Measurements from ENCODE around the gene C19orf47.

The C19orf47 gene

GRCh38 chr19:40389404-40390083 lies 41.3 kb upstream of the C19orf47 start:
- Histone ChIP-seq H3K27me3 (ENCODE audit: control insufficient read depth in 1 of 2, insufficient read depth in 2 of 2, low read length in 2 of 2) (no peaks in the 10 kb centered on the region), H3K27ac (ENCODE audit: low read depth, low read length) (no peak overlapping the region), H3K9ac (ENCODE audit: low read depth in 1 of 2, low read length in 2 of 2) (no peak overlapping the region), H3K36me3 (ENCODE audit: control insufficient read depth in 1 of 2, insufficient read depth in 2 of 2, low read length in 2 of 2) (no peaks in the 10 kb centered on the region), H3K4me1 (ENCODE audit: control insufficient read depth in 1 of 2, insufficient read depth in 2 of 2, low read length in 2 of 2) (no peaks in the 10 kb centered on the region), H3K9me3 (ENCODE audit: control insufficient read depth in 1 of 2, low read length in 2 of 2) (no peaks in the 10 kb centered on the region), H3K4me3 (ENCODE audit: low read depth in 1 of 2, low read length in 2 of 2) (no peak overlapping the region)

GRCh38 chr19:40388481-40388880 lies 40.3 kb upstream of the C19orf47 start:
- Histone ChIP-seq H3K9me3 (ENCODE audit: control insufficient read depth in 1 of 2, low read length in 2 of 2) (no peaks in the 10 kb centered on the region), H3K9ac (ENCODE audit: low read depth in 1 of 2, low read length in 2 of 2) (no peak overlapping the region), H3K36me3 (ENCODE audit: control insufficient read depth in 1 of 2, insufficient read depth in 2 of 2, low read length in 2 of 2) (no peaks in the 10 kb centered on the region), H3K4me3 (ENCODE audit: low read depth in 1 of 2, low read length in 2 of 2) (no peak overlapping the region), H3K27me3 (ENCODE audit: control insufficient read depth in 1 of 2, insufficient read depth in 2 of 2, low read length in 2 of 2) (no peaks in the 10 kb centered on the region), H3K4me1 (ENCODE audit: control insufficient read depth in 1 of 2, insufficient read depth in 2 of 2, low read length in 2 of 2) (no peaks in the 10 kb centered on the region), H3K27ac (ENCODE audit: low read depth, low read length) (no peak overlapping the region)

GRCh38 chr19:40387155-40387554 lies 39.0 kb upstream of the C19orf47 start:
- Histone ChIP-seq H3K4me1 (ENCODE audit: control insufficient read depth in 1 of 2, insufficient read depth in 2 of 2, low read length in 2 of 2) (no peaks in the 10 kb centered on the region), H3K9me3 (ENCODE audit: control insufficient read depth in 1 of 2, low read length in 2 of 2) (no peaks in the 10 kb centered on the region)

GRCh38 chr19:40383668-40384248 lies 35.6 kb upstream of the C19orf47 start:
- H3K27me3 ChIP-seq (ENCODE audit: control insufficient read depth in 1 of 2, insufficient read depth in 2 of 2, low read length in 2 of 2) = no peaks in the 10 kb centered on the region
- H3K9ac ChIP-seq (ENCODE audit: low read depth in 1 of 2, low read length in 2 of 2) = no peak overlapping the region
- H3K4me1 ChIP-seq (ENCODE audit: control insufficient read depth in 1 of 2, insufficient read depth in 2 of 2, low read length in 2 of 2) = no peaks in the 10 kb centered on the region
- H3K9me3 ChIP-seq (ENCODE audit: control insufficient read depth in 1 of 2, low read length in 2 of 2) = no peaks in the 10 kb centered on the region
- peaks cover 0 to 3% of the 10 kb centered on the region in 2 donors for H3K36me3 ChIP-seq (ENCODE audit: control insufficient read depth in 1 of 2, insufficient read depth in 2 of 2, low read length in 2 of 2)
- no peak overlapping the region for H3K4me3 ChIP-seq (ENCODE audit: low read depth in 1 of 2, low read length in 2 of 2)
- no peak overlapping the region for H3K27ac ChIP-seq (ENCODE audit: low read depth, low read length)

More at GRCh38 chr19:40387155-40387554, 39.0 kb upstream of the C19orf47 start:
- H3K27me3 ChIP-seq (ENCODE audit: control insufficient read depth in 1 of 2, insufficient read depth in 2 of 2, low read length in 2 of 2) = no peaks in the 10 kb centered on the region
- H3K36me3 ChIP-seq (ENCODE audit: control insufficient read depth in 1 of 2, insufficient read depth in 2 of 2, low read length in 2 of 2) = no peaks in the 10 kb centered on the region
- no peak overlapping the region for H3K27ac ChIP-seq (ENCODE audit: low read depth, low read length)
- no peak overlapping the region for H3K4me3 ChIP-seq (ENCODE audit: low read depth in 1 of 2, low read length in 2 of 2)
- H3K9ac ChIP-seq (ENCODE audit: low read depth in 1 of 2, low read length in 2 of 2) = no peak overlapping the region

- Histone ChIP-seq H3K36me3 (ENCODE audit: control insufficient read depth in 1 of 2, insufficient read depth in 2 of 2, low read length in 2 of 2) (peaks cover 0 to 21% of the 10 kb centered on the region in 2 donors), H3K4me1 (ENCODE audit: control insufficient read depth in 1 of 2, insufficient read depth in 2 of 2, low read length in 2 of 2) (no peaks in the 10 kb centered on the region), H3K27me3 (ENCODE audit: control insufficient read depth in 1 of 2, insufficient read depth in 2 of 2, low read length in 2 of 2) (no peaks in the 10 kb centered on the region), H3K27ac (ENCODE audit: low read depth, low read length) (no peak overlapping the region), H3K9ac (ENCODE audit: low read depth in 1 of 2, low read length in 2 of 2) (no peak overlapping the region), H3K9me3 (ENCODE audit: control insufficient read depth in 1 of 2, low read length in 2 of 2) (no peaks in the 10 kb centered on the region), H3K4me3 (ENCODE audit: low read depth in 1 of 2, low read length in 2 of 2) (no peak overlapping the region)
Measured at GRCh38 chr19:40381321-40381720, 33.1 kb upstream of the C19orf47 start.

GRCh38 chr19:40380199-40381037 lies 32.2 kb upstream of the C19orf47 start:
- Histone ChIP-seq H3K9ac (ENCODE audit: low read depth in 1 of 2, low read length in 2 of 2) (no peak overlapping the region), H3K4me1 (ENCODE audit: control insufficient read depth in 1 of 2, insufficient read depth in 2 of 2, low read length in 2 of 2) (no peaks in the 10 kb centered on the region), H3K36me3 (ENCODE audit: control insufficient read depth in 1 of 2, insufficient read depth in 2 of 2, low read length in 2 of 2) (peaks cover 0 to 22% of the 10 kb centered on the region in 2 donors), H3K27me3 (ENCODE audit: control insufficient read depth in 1 of 2, insufficient read depth in 2 of 2, low read length in 2 of 2) (no peaks in the 10 kb centered on the region), H3K4me3 (ENCODE audit: low read depth in 1 of 2, low read length in 2 of 2) (no peak overlapping the region), H3K9me3 (ENCODE audit: control insufficient read depth in 1 of 2, low read length in 2 of 2) (no peaks in the 10 kb centered on the region), H3K27ac (ENCODE audit: low read depth, low read length) (no peak overlapping the region)

- H3K36me3 ChIP-seq (ENCODE audit: control insufficient read depth in 1 of 2, insufficient read depth in 2 of 2, low read length in 2 of 2) = peaks cover 0 to 23% of the 10 kb centered on the region in 2 donors
- H3K27me3 ChIP-seq (ENCODE audit: control insufficient read depth in 1 of 2, insufficient read depth in 2 of 2, low read length in 2 of 2) = no peaks in the 10 kb centered on the region
- no peak overlapping the region for H3K27ac ChIP-seq (ENCODE audit: low read depth, low read length)
- H3K4me1 ChIP-seq (ENCODE audit: control insufficient read depth in 1 of 2, insufficient read depth in 2 of 2, low read length in 2 of 2) = no peaks in the 10 kb centered on the region
- no peaks in the 10 kb centered on the region for H3K9me3 ChIP-seq (ENCODE audit: control insufficient read depth in 1 of 2, low read length in 2 of 2)
- no peak overlapping the region for H3K4me3 ChIP-seq (ENCODE audit: low read depth in 1 of 2, low read length in 2 of 2)
- no peak overlapping the region for H3K9ac ChIP-seq (ENCODE audit: low read depth in 1 of 2, low read length in 2 of 2)
Measured at GRCh38 chr19:40379446-40380198, 31.4 kb upstream of the C19orf47 start.

GRCh38 chr19:40378509-40378908 lies 30.3 kb upstream of the C19orf47 start:
- Histone ChIP-seq H3K9me3 (ENCODE audit: control insufficient read depth in 1 of 2, low read length in 2 of 2) (no peaks in the 10 kb centered on the region), H3K27me3 (ENCODE audit: control insufficient read depth in 1 of 2, insufficient read depth in 2 of 2, low read length in 2 of 2) (no peaks in the 10 kb centered on the region), H3K9ac (ENCODE audit: low read depth in 1 of 2, low read length in 2 of 2) (no peak overlapping the region), H3K36me3 (ENCODE audit: control insufficient read depth in 1 of 2, insufficient read depth in 2 of 2, low read length in 2 of 2) (peaks cover 5 to 31% of the 10 kb centered on the region in 2 donors), H3K27ac (ENCODE audit: low read depth, low read length) (no peak overlapping the region), H3K4me1 (ENCODE audit: control insufficient read depth in 1 of 2, insufficient read depth in 2 of 2, low read length in 2 of 2) (no peaks in the 10 kb centered on the region), H3K4me3 (ENCODE audit: low read depth in 1 of 2, low read length in 2 of 2) (no peak overlapping the region)

GRCh38 chr19:40377876-40378385 lies 29.7 kb upstream of the C19orf47 start:
- Histone ChIP-seq H3K4me3 (ENCODE audit: low read depth in 1 of 2, low read length in 2 of 2) (no peak overlapping the region), H3K4me1 (ENCODE audit: control insufficient read depth in 1 of 2, insufficient read depth in 2 of 2, low read length in 2 of 2) (no peaks in the 10 kb centered on the region), H3K9ac (ENCODE audit: low read depth in 1 of 2, low read length in 2 of 2) (no peak overlapping the region), H3K27ac (ENCODE audit: low read depth, low read length) (no peak overlapping the region), H3K27me3 (ENCODE audit: control insufficient read depth in 1 of 2, insufficient read depth in 2 of 2, low read length in 2 of 2) (no peaks in the 10 kb centered on the region), H3K36me3 (ENCODE audit: control insufficient read depth in 1 of 2, insufficient read depth in 2 of 2, low read length in 2 of 2) (peaks cover 5 to 34% of the 10 kb centered on the region in 2 donors), H3K9me3 (ENCODE audit: control insufficient read depth in 1 of 2, low read length in 2 of 2) (no peaks in the 10 kb centered on the region)
